HCEC 1CT (cell line): ENCODE measurements around the gene HNF4A.

Experiments
- DNase-seq: peaks from one replicate; pipeline ENCODE4 v3.0.0-alpha.2; 2017

The HNF4A gene

GRCh38 chr20:44406572-44407137 is 51.2 kb downstream of the HNF4A start:
- no peak for DNase-seq

- DNase-seq = peak; percentile 58
Observed at GRCh38 chr20:44407402-44408184, 52.1 kb downstream of the HNF4A start.

GRCh38 chr20:44409132-44409600 is 53.7 kb downstream of the HNF4A start:
- DNase-seq = peak; percentile 77

- DNase-seq = no peak
Observed at GRCh38 chr20:44410583-44411019, 55.1 kb downstream of the HNF4A start.

GRCh38 chr20:44411020-44411756 is 55.7 kb downstream of the HNF4A start:
- no peak for DNase-seq

GRCh38 chr20:44411757-44412401 is 56.4 kb downstream of the HNF4A start:
- DNase-seq = no peak

- DNase-seq = no peak
Observed at GRCh38 chr20:44412402-44413144, 57.1 kb downstream of the HNF4A start.

- DNase-seq = no peak
Observed at GRCh38 chr20:44413575-44414345, 58.3 kb downstream of the HNF4A start.

GRCh38 chr20:44414346-44414714 is 58.8 kb downstream of the HNF4A start:
- no peak for DNase-seq

- DNase-seq = no peak
Observed at GRCh38 chr20:44414808-44415207, 59.3 kb downstream of the HNF4A start.

GRCh38 chr20:44415833-44416715 is 60.6 kb downstream of the HNF4A start:
- DNase-seq = no peak

GRCh38 chr20:44418069-44418905 is 62.8 kb downstream of the HNF4A start:
- no peak for DNase-seq

- DNase-seq = no peak
Observed at GRCh38 chr20:44419131-44419844, 63.8 kb downstream of the HNF4A start.

GRCh38 chr20:44420497-44420896 is 65.0 kb downstream of the HNF4A start:
- no peak for DNase-seq

GRCh38 chr20:44422083-44422482 is 66.6 kb downstream of the HNF4A start:
- DNase-seq = peak; percentile 81

GRCh38 chr20:44423480-44423879 is 68.0 kb downstream of the HNF4A start:
- no peak for DNase-seq

- no peak for DNase-seq
Observed at GRCh38 chr20:44424039-44424495, 68.6 kb downstream of the HNF4A start.

- no peak for DNase-seq
Observed at GRCh38 chr20:44425923-44426322, 70.4 kb downstream of the HNF4A start.
